Smooth muscle cell (in vitro differentiated cells): ENCODE measurements around the gene UNCX. TPM values are rescaled to one million over a fixed set of nuclear protein-coding genes. Genes with fewer than 3 reads are reported as not detected.

Experiments used
- DNase-seq: peaks from one replicate; lab custom pipeline; 2025; ENCODE audit not compliant: unreplicated experiment; lab: John Stamatoyannopoulos, UW
- H2AFZ ChIP-seq: fragments of 200-600 bp; sonication (generic); 2 replicates; pipeline ENCODE4 v1.6.0; 2016; ENCODE audit warnings: antibody characterized with exemption, low read depth, mild to moderate bottlenecking
- H3F3A ChIP-seq: fragments of 200-600 bp; sonication (generic); 2 replicates; pipeline ENCODE4 v1.6.0; 2017; ENCODE audit warnings: antibody characterized with exemption, low read depth
- H3K27ac ChIP-seq: fragments of 200-600 bp; sonication (generic); 2 replicates; pipeline ENCODE4 v1.5.1; 2016; ENCODE audit warnings: low read depth, mild to moderate bottlenecking
- H3K27me3 ChIP-seq: fragments of 200-600 bp; sonication (generic); 2 replicates; pipeline ENCODE4 v1.6.1; 2016; ENCODE audit warnings: low read depth, mild to moderate bottlenecking
- H3K36me3 ChIP-seq: fragments of 200-600 bp; sonication (generic); 2 replicates; pipeline ENCODE4 v1.5.1; 2016; ENCODE audit warnings: low read depth
- H3K4me1 ChIP-seq: fragments of 200-600 bp; sonication (generic); 2 replicates; pipeline ENCODE4 v1.5.1; 2016; ENCODE audit warnings: low read depth
- H3K4me2 ChIP-seq: fragments of 200-600 bp; sonication (generic); 2 replicates; pipeline ENCODE4 v1.6.0; 2016; ENCODE audit warnings: mild to moderate bottlenecking
- H3K4me3 ChIP-seq: fragments of 200-600 bp; sonication (generic); 2 replicates; pipeline ENCODE4 v1.5.1; 2016; ENCODE audit warnings: mild to moderate bottlenecking
- H3K79me2 ChIP-seq: fragments of 200-600 bp; sonication (generic); 2 replicates; pipeline ENCODE4 v1.6.0; 2016; ENCODE audit warnings: low read depth, mild to moderate bottlenecking
- H3K9ac ChIP-seq: fragments of 200-600 bp; sonication (generic); 2 replicates; pipeline ENCODE4 v1.6.0; 2016; ENCODE audit warnings: low read depth
- H3K9me3 ChIP-seq: fragments of 200-600 bp; sonication (generic); replicated peaks from 2 replicates; pipeline ENCODE4 v1.5.1; 2016; ENCODE audit warnings: low read depth
- H4K20me1 ChIP-seq: fragments of 200-600 bp; sonication (generic); 2 replicates; pipeline ENCODE4 v1.6.0; 2016; ENCODE audit warnings: low read depth
- WGBS: methylation state at CpG from one replicate; pipeline ENCODE4 v1.1.7; 2016; ENCODE audit warnings: low lambda C conversion rate; 5-methylcytosine and 5-hydroxymethylcytosine counted together
- polyA plus RNA-seq: library from polyadenylated mRNA; unstranded; fragments of >200 nt; fragmentation: Nextera tagmentation; extraction: Ambion mirVana; gene quantifications from 2 replicates; pipeline ENCODE4 v1.2.1, GENCODE V29; 2016
- total RNA-seq: library from RNA; depleted of rRNA; stranded (reverse); fragments of >200 nt; gene quantifications from 2 replicates; pipeline ENCODE4 v1.2.3, GENCODE V29; 2014
- TF ChIP-seq, protein P1 (sequence below): fragments of 200-600 bp; sonication (generic); IDR thresholded peaks from 2 replicates; pipeline ENCODE4 v1.5.1; 2017; ENCODE audit warnings: borderline replicate concordance, mild to moderate bottlenecking, antibody characterized with exemption; ENCODE audit not compliant: insufficient read depth, poor library complexity, severe bottlenecking

Gene UNCX
- total and polyA plus RNA-seq, 2 experiments from 2014 or later = not detected

- no peaks in the 10 kb centered on the region for H3K4me1 ChIP-seq
- WGBS = 85% methylated on average over 14 of the region's 14 CpGs
- no peak overlapping the region for H2AFZ ChIP-seq
- H3F3A ChIP-seq = no peaks in the 10 kb centered on the region
- peaks cover 34% of the 10 kb centered on the region for H3K27me3 ChIP-seq
- H3K4me2 ChIP-seq = no peak overlapping the region
- no peak for DNase-seq
- H3K27ac ChIP-seq = no peak overlapping the region
- no peaks in the 10 kb centered on the region for H3K36me3 ChIP-seq
- no peaks in the 10 kb centered on the region for H3K9me3 ChIP-seq
- H4K20me1 ChIP-seq = no peaks in the 10 kb centered on the region
- TF ChIP-seq, protein P1, sequence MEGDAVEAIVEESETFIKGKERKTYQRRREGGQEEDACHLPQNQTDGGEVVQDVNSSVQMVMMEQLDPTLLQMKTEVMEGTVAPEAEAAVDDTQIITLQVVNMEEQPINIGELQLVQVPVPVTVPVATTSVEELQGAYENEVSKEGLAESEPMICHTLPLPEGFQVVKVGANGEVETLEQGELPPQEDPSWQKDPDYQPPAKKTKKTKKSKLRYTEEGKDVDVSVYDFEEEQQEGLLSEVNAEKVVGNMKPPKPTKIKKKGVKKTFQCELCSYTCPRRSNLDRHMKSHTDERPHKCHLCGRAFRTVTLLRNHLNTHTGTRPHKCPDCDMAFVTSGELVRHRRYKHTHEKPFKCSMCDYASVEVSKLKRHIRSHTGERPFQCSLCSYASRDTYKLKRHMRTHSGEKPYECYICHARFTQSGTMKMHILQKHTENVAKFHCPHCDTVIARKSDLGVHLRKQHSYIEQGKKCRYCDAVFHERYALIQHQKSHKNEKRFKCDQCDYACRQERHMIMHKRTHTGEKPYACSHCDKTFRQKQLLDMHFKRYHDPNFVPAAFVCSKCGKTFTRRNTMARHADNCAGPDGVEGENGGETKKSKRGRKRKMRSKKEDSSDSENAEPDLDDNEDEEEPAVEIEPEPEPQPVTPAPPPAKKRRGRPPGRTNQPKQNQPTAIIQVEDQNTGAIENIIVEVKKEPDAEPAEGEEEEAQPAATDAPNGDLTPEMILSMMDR = no peak
- H3K4me3 ChIP-seq = no peak overlapping the region
- no peak overlapping the region for H3K9ac ChIP-seq
- H3K79me2 ChIP-seq = no peaks in the 10 kb centered on the region
Observed at GRCh38 chr7:1268866-1269265, 36.2 kb downstream of the UNCX start.

- TF ChIP-seq, protein P1 = no peak
- Histone ChIP-seq H3K36me3 (no peaks in the 10 kb centered on the region), H3K4me3 (no peak overlapping the region), H2AFZ (no peak overlapping the region), H3K4me2 (no peak overlapping the region), H3K27ac (no peak overlapping the region), H3K27me3 (peaks cover 29% of the 10 kb centered on the region), H3F3A (no peaks in the 10 kb centered on the region), H3K9ac (no peak overlapping the region), H4K20me1 (no peaks in the 10 kb centered on the region), H3K9me3 (no peaks in the 10 kb centered on the region), H3K79me2 (no peaks in the 10 kb centered on the region), H3K4me1 (no peaks in the 10 kb centered on the region)
- no peak for DNase-seq
- WGBS = 80% methylated on average over 29 of the region's 29 CpGs
Observed at GRCh38 chr7:1269336-1269890, 36.7 kb downstream of the UNCX start.

DNA sequence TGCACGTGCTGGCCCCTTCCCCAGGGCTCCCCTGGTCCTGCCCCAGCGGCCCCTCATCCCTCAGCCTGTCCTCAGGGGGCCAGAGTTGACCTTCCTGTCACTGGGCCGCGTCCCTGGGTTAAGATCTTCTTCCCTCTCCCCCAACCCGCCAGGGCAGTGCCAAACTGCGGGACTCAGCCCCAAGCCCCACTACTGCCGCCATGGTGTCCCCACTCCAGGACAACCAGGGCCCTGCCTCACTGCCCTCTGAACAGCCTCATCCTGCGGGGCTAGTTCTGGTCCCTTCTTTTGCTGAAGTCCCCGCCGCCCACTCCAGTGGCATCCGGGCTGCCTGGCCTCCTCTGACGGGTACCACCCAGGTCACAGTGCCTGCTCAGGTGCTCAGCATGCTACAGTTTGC, 37.5 kb downstream of the UNCX start:
- H3K4me2 ChIP-seq = no peak overlapping the region
- H3K36me3 ChIP-seq = no peaks in the 10 kb centered on the region
- H3F3A ChIP-seq = no peaks in the 10 kb centered on the region
- H3K79me2 ChIP-seq = no peaks in the 10 kb centered on the region
- H4K20me1 ChIP-seq = no peaks in the 10 kb centered on the region
- H3K4me3 ChIP-seq = no peak overlapping the region
- no peak for DNase-seq
- H2AFZ ChIP-seq = no peak overlapping the region
- no peaks in the 10 kb centered on the region for H3K9me3 ChIP-seq
- H3K4me1 ChIP-seq = no peaks in the 10 kb centered on the region
- peaks cover 21% of the 10 kb centered on the region for H3K27me3 ChIP-seq
- no peak overlapping the region for H3K9ac ChIP-seq
- TF ChIP-seq, protein P1 = no peak
- no peak overlapping the region for H3K27ac ChIP-seq
- WGBS = 91% methylated on average over 12 of the region's 12 CpGs

GRCh38 chr7:1271046-1271445, 38.4 kb downstream of the UNCX start:
- H3K9me3 ChIP-seq = no peaks in the 10 kb centered on the region
- TF ChIP-seq, protein P1 = no peak
- no peak overlapping the region for H3K9ac ChIP-seq
- no peak overlapping the region for H3K27ac ChIP-seq
- no peak for DNase-seq
- H3K4me1 ChIP-seq = no peaks in the 10 kb centered on the region
- H3K4me3 ChIP-seq = no peak overlapping the region
- no peaks in the 10 kb centered on the region for H3K36me3 ChIP-seq
- no peak overlapping the region for H3K4me2 ChIP-seq
- H3F3A ChIP-seq = no peaks in the 10 kb centered on the region
- no peaks in the 10 kb centered on the region for H4K20me1 ChIP-seq
- H3K79me2 ChIP-seq = no peaks in the 10 kb centered on the region
- 97% methylated on average over 14 of the region's 14 CpGs for WGBS
- no peak overlapping the region for H2AFZ ChIP-seq
- H3K27me3 ChIP-seq = peaks cover 14% of the 10 kb centered on the region
